OCI-LY1 (cell line): Measurements from ENCODE around the gene ACSF2.

ENCODE experiments used
- H2AFZ ChIP-seq: fragments of 200-600 bp; sonication (generic), shearing (Covaris generic); 2 replicates; pipeline ENCODE4 v1.6.0; 2014; ENCODE audit warnings: antibody characterized with exemption, mild to moderate bottlenecking, low read length
- H3F3A ChIP-seq: fragments of 200-600 bp; sonication (generic), shearing (Covaris generic); 2 replicates; pipeline ENCODE4 v1.6.0; 2014; ENCODE audit warnings: mild to moderate bottlenecking, antibody characterized with exemption, low read length, moderate library complexity; ENCODE audit not compliant: insufficient read depth
- H3K27ac ChIP-seq: fragments of 200-600 bp; sonication (generic); 2 replicates; pipeline ENCODE4 v1.5.1; 2014; ENCODE audit warnings: low read length, mixed run types, mild to moderate bottlenecking, low read depth; ENCODE audit not compliant: poor library complexity, severe bottlenecking
- H3K27me3 ChIP-seq: fragments of 200-600 bp; sonication (generic); 2 replicates; pipeline ENCODE4 v1.6.0; 2014; ENCODE audit warnings: antibody characterized with exemption, mild to moderate bottlenecking, low read length, moderate library complexity; ENCODE audit not compliant: insufficient read depth
- H3K36me3 ChIP-seq: fragments of 200-600 bp; sonication (generic); 2 replicates; pipeline ENCODE4 v1.6.1; 2014; ENCODE audit warnings: mild to moderate bottlenecking, antibody characterized with exemption, low read length, moderate library complexity, mixed read lengths; ENCODE audit not compliant: insufficient read depth
- H3K4me1 ChIP-seq: fragments of 200-600 bp; sonication (generic); 2 replicates; pipeline ENCODE4 v1.5.1; 2014; ENCODE audit warnings: mild to moderate bottlenecking, low read length, moderate library complexity; ENCODE audit not compliant: insufficient read depth, severe bottlenecking
- H3K4me2 ChIP-seq: fragments of 200-600 bp; sonication (generic), shearing (Covaris generic); 2 replicates; pipeline ENCODE4 v1.6.1; 2014; ENCODE audit warnings: low read length
- H3K4me3 ChIP-seq: fragments of 200-600 bp; sonication (generic); 2 replicates; pipeline ENCODE4 v1.5.1; 2014; ENCODE audit warnings: low read length, low read depth, mild to moderate bottlenecking, mixed read lengths; ENCODE audit not compliant: poor library complexity, severe bottlenecking
- H3K79me2 ChIP-seq: fragments of 200-600 bp; shearing (Covaris generic); 2 replicates; pipeline ENCODE4 v1.6.1; 2016; ENCODE audit warnings: mixed run types, low read length, mixed read lengths; ENCODE audit not compliant: insufficient read depth
- H3K9ac ChIP-seq: fragments of 200-600 bp; sonication (generic), shearing (Covaris generic); 2 replicates; pipeline ENCODE4 v1.6.1; 2014; ENCODE audit warnings: mild to moderate bottlenecking, low read length, mixed read lengths
- H3K9me2 ChIP-seq: fragments of 200-600 bp; sonication (generic), shearing (Covaris generic); 2 replicates; pipeline ENCODE4 v1.6.1; 2014; ENCODE audit warnings: low read depth, mild to moderate bottlenecking, low read length, mixed read lengths
- H3K9me3 ChIP-seq: fragments of 200-600 bp; shearing (Covaris generic); 2 replicates; pipeline ENCODE4 v1.6.1; 2014; ENCODE audit warnings: low read length, mixed read lengths
- H4K20me1 ChIP-seq: fragments of 200-600 bp; sonication (generic), shearing (Covaris generic); 2 replicates; pipeline ENCODE4 v1.6.0; 2016; ENCODE audit warnings: mild to moderate bottlenecking, low read length; ENCODE audit not compliant: insufficient read depth
- CTCF ChIP-seq: fragments of 200-600 bp; sonication (generic), shearing (Covaris generic); IDR thresholded peaks from 2 replicates; pipeline ENCODE4 v1.5.1; 2017; ENCODE audit warnings: mild to moderate bottlenecking, antibody characterized with exemption, low read length, moderate library complexity, mixed read lengths
- EZH2 ChIP-seq: fragments of 200-600 bp; sonication (generic), shearing (Covaris generic); IDR thresholded peaks from 2 replicates; pipeline ENCODE4 v1.8.0; 2017; ENCODE audit warnings: borderline replicate concordance, mixed run types, mild to moderate bottlenecking, antibody characterized with exemption, low read length, moderate library complexity, mixed read lengths

The ACSF2 gene

GRCh38 chr17:50514936-50515702 lies 89.1 kb downstream of the ACSF2 start:
- no peaks in the 10 kb centered on the region for H3F3A ChIP-seq
- no peaks in the 10 kb centered on the region for H4K20me1 ChIP-seq
- H3K79me2 ChIP-seq: no peaks in the 10 kb centered on the region
- H3K9me3 ChIP-seq: no peaks in the 10 kb centered on the region
- H3K4me1 ChIP-seq: no peaks in the 10 kb centered on the region
- no peak overlapping the region for H3K27ac ChIP-seq
- no peak overlapping the region for H2AFZ ChIP-seq
- no peaks in the 10 kb centered on the region for H3K36me3 ChIP-seq
- H3K4me2 ChIP-seq: no peak overlapping the region
- no peaks in the 10 kb centered on the region for H3K9me2 ChIP-seq
- no peak overlapping the region for H3K4me3 ChIP-seq
- TF ChIP-seq EZH2 (no peak), CTCF (no peak)
- H3K27me3 ChIP-seq: peaks cover 4% of the 10 kb centered on the region
- H3K9ac ChIP-seq: no peak overlapping the region

DNA sequence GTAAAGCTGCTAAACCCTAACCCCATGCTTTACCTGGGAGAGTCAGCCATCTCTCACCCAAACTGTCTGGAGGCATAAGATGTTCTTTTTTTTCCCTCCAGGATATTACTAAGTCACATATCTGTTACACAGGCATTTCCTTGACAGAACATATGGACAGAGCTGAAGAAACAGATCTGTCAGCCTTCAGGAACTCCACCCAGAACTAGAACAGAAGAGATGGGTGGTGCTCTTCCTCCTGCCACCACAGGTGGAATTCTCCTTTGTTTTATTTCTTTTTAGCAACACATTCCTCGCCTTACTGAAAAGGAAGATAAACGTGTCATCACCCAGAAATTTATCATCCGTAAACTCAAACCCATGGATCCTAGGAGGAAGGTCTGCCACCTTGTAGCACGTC lies 91.0 kb downstream of the ACSF2 start:
- Histone ChIP-seq H3K9me2 (no peaks in the 10 kb centered on the region), H3K4me1 (no peaks in the 10 kb centered on the region), H3K36me3 (no peaks in the 10 kb centered on the region), H3K27me3 (no peaks in the 10 kb centered on the region; the same call in 1 of the 2 replicates), H3F3A (no peaks in the 10 kb centered on the region), H3K4me3 (no peak overlapping the region), H3K27ac (no peak overlapping the region), H2AFZ (no peak overlapping the region), H3K9ac (no peak overlapping the region), H3K79me2 (no peaks in the 10 kb centered on the region), H3K9me3 (no peaks in the 10 kb centered on the region), H4K20me1 (no peaks in the 10 kb centered on the region), H3K4me2 (no peak overlapping the region)
- TF ChIP-seq CTCF (no peak), EZH2 (no peak)

GRCh38 chr17:50517504-50518383 lies 91.7 kb downstream of the ACSF2 start:
- no peaks in the 10 kb centered on the region for H3K79me2 ChIP-seq
- no peak for TF ChIP-seq EZH2
- H3F3A ChIP-seq: no peaks in the 10 kb centered on the region
- no peak overlapping the region for H3K4me2 ChIP-seq
- H3K9me3 ChIP-seq: no peaks in the 10 kb centered on the region
- no peak overlapping the region for H3K9ac ChIP-seq
- H3K36me3 ChIP-seq: no peaks in the 10 kb centered on the region
- no peak overlapping the region for H3K27ac ChIP-seq
- H3K4me3 ChIP-seq: no peak overlapping the region
- no peaks in the 10 kb centered on the region; the same call in 1 of the 2 replicates for H3K27me3 ChIP-seq
- H2AFZ ChIP-seq: no peak overlapping the region
- H4K20me1 ChIP-seq: no peaks in the 10 kb centered on the region
- H3K9me2 ChIP-seq: no peaks in the 10 kb centered on the region
- no peaks in the 10 kb centered on the region for H3K4me1 ChIP-seq
